Neural progenitor cell (in vitro differentiated cells): ENCODE results near the gene LINC01488. TPM values are rescaled to one million over a fixed set of nuclear protein-coding genes. Genes with fewer than 3 reads are reported as not detected.

Source experiments
- DNase-seq: peaks from one replicate; pipeline ENCODE4 v3.0.0-alpha.2; 2016; ENCODE audit warnings: low spot score
- H2AFZ ChIP-seq: fragments of 200-600 bp; sonication (generic); replicated peaks from 2 replicates; pipeline ENCODE4 v1.6.1; 2016; ENCODE audit warnings: antibody characterized with exemption
- H3F3A ChIP-seq: fragments of 200-600 bp; sonication (generic); 2 replicates; pipeline ENCODE4 v1.6.1; 2016; ENCODE audit warnings: antibody characterized with exemption, low read depth
- H3K27ac ChIP-seq: fragments of 200-600 bp; sonication (generic); 2 replicates; pipeline ENCODE4 v1.5.1; 2016; ENCODE audit warnings: mild to moderate bottlenecking
- H3K27me3 ChIP-seq: fragments of 200-600 bp; sonication (generic); 2 replicates; pipeline ENCODE4 v1.6.1; 2016; ENCODE audit warnings: mild to moderate bottlenecking, moderate library complexity
- H3K36me3 ChIP-seq: fragments of 200-600 bp; sonication (generic); 2 replicates; pipeline ENCODE4 v1.5.1; 2016
- H3K4me1 ChIP-seq: fragments of 200-600 bp; sonication (generic); 2 replicates; pipeline ENCODE4 v1.6.1; 2016; ENCODE audit warnings: mixed run types
- H3K4me2 ChIP-seq: fragments of 200-600 bp; sonication (generic); 2 replicates; pipeline ENCODE4 v1.6.1; 2016
- H3K4me3 ChIP-seq: fragments of 200-600 bp; sonication (generic); 2 replicates; pipeline ENCODE4 v1.5.1; 2016
- H3K79me2 ChIP-seq: fragments of 200-600 bp; sonication (generic); 2 replicates; pipeline ENCODE4 v1.6.1; 2016; ENCODE audit warnings: low read depth
- H3K9ac ChIP-seq: fragments of 200-600 bp; sonication (generic); 2 replicates; pipeline ENCODE4 v1.6.1; 2016
- H3K9me3 ChIP-seq: fragments of 200-600 bp; sonication (generic); 2 replicates; pipeline ENCODE4 v1.5.1; 2016; ENCODE audit warnings: low read depth
- H4K20me1 ChIP-seq: fragments of 200-600 bp; sonication (generic); 2 replicates; pipeline ENCODE4 v1.6.1; 2016; ENCODE audit warnings: low read depth
- H3K27ac Mint-ChIP-seq: 3 replicates; pipeline ENCODE4 v1.8.0; 2021; ENCODE audit warnings: mixed read lengths
- H3K27me3 Mint-ChIP-seq: 2 replicates; pipeline ENCODE4 v1.8.0; 2022; ENCODE audit warnings: low read depth, mild to moderate bottlenecking, inconsistent platforms, moderate library complexity, mixed read lengths; ENCODE audit not compliant: insufficient read depth
- H3K36me3 Mint-ChIP-seq: 3 replicates; pipeline ENCODE4 v1.8.0; 2021; ENCODE audit warnings: mixed read lengths
- H3K4me1 Mint-ChIP-seq: 3 replicates; pipeline ENCODE4 v1.8.0; 2021; ENCODE audit warnings: mixed read lengths
- H3K4me3 Mint-ChIP-seq: 3 replicates; pipeline ENCODE4 v1.8.0; 2021; ENCODE audit warnings: mild to moderate bottlenecking, moderate library complexity, mixed read lengths
- H3K9me3 Mint-ChIP-seq: 3 replicates; pipeline ENCODE4 v1.8.0; 2020; ENCODE audit warnings: mixed read lengths
- CTCF ChIP-seq: fragments of 200-600 bp; sonication (generic); IDR thresholded peaks from 2 replicates; pipeline ENCODE4 v1.5.1; 2017; ENCODE audit warnings: antibody characterized with exemption, mild to moderate bottlenecking
- EZH2 ChIP-seq: fragments of 200-600 bp; sonication (generic); IDR thresholded peaks from 2 replicates; pipeline ENCODE4 v1.6.1; 2017; ENCODE audit warnings: antibody characterized with exemption, mild to moderate bottlenecking, moderate library complexity
- EZH2phosphoT487 ChIP-seq: fragments of 200-600 bp; sonication (generic); IDR thresholded peaks from 2 replicates; pipeline ENCODE4 v1.6.1; 2017; ENCODE audit warnings: antibody characterized with exemption
- total RNA-seq: library from RNA; depleted of rRNA; stranded (reverse); fragments of >200 nt; gene quantifications from 2 replicates; pipeline ENCODE4 v1.2.3, GENCODE V29; 2015; ENCODE audit warnings: low replicate concordance

LINC01488 gene
- total RNA-seq, 1 donor from 2014 or later, result 0.09 TPM

DNA sequence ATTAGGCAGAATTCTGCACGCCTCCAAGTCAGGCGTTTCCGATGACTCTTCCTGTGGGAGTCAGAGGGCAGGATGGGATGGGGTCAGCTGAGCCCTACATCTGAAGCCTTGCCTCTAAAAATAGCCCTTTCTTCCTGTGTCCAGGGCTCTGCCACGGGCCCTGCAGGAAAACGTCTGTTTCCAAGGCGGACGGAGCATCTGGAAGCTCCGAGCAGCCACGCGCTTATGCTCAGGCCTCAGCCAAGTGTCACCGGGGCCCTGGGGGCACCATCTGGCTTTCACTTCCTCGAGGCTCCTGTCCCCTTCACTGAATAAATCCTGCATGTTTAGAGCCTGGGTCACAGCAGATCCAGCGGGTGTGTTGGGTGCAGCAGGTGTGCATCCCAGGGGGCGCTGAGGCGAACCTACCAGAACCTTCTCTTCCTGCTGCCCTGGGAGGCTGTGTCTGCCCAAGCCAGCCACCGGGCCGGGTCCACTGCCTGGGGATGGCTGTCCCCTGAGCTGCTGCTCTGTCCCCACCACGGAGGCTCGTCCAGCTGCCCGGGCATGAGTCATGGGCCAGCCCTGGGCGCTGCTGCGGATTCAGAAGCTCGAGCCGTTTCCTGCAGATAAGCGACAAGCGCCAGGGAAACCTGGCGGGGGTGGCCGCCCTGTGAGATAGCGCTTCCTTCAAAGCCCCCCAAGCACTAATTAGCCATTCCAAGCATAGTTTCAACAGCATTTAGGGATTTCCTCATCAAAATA lies 32.0 kb upstream of the LINC01488 start:
- H3K27ac ChIP-seq, result no peak overlapping the region
- H2AFZ ChIP-seq, result no peak overlapping the region
- Mint-ChIP-seq H3K27me3 (peaks cover 11% of the 10 kb centered on the region), H3K9me3 (peaks cover 3% of the 10 kb centered on the region), H3K27ac (no peak overlapping the region), H3K4me1 (peaks cover 39% of the 10 kb centered on the region), H3K36me3 (no peaks in the 10 kb centered on the region), H3K4me3 (no peak overlapping the region)
- no peak overlapping the region for H3K4me2 ChIP-seq
- H3K4me1 ChIP-seq, result peaks cover 8% of the 10 kb centered on the region
- no peaks in the 10 kb centered on the region for H4K20me1 ChIP-seq
- H3K36me3 ChIP-seq, result no peaks in the 10 kb centered on the region
- no peak for DNase-seq
- no peaks in the 10 kb centered on the region for H3K27me3 ChIP-seq
- H3K4me3 ChIP-seq, result no peak overlapping the region
- no peaks in the 10 kb centered on the region for H3K9me3 ChIP-seq
- no peak overlapping the region for H3K9ac ChIP-seq
- no peaks in the 10 kb centered on the region for H3K79me2 ChIP-seq
- peaks cover 4% of the 10 kb centered on the region for H3F3A ChIP-seq
- TF ChIP-seq EZH2phosphoT487, result no peak
- TF ChIP-seq CTCF, result no peak
- no peak for TF ChIP-seq EZH2

DNA sequence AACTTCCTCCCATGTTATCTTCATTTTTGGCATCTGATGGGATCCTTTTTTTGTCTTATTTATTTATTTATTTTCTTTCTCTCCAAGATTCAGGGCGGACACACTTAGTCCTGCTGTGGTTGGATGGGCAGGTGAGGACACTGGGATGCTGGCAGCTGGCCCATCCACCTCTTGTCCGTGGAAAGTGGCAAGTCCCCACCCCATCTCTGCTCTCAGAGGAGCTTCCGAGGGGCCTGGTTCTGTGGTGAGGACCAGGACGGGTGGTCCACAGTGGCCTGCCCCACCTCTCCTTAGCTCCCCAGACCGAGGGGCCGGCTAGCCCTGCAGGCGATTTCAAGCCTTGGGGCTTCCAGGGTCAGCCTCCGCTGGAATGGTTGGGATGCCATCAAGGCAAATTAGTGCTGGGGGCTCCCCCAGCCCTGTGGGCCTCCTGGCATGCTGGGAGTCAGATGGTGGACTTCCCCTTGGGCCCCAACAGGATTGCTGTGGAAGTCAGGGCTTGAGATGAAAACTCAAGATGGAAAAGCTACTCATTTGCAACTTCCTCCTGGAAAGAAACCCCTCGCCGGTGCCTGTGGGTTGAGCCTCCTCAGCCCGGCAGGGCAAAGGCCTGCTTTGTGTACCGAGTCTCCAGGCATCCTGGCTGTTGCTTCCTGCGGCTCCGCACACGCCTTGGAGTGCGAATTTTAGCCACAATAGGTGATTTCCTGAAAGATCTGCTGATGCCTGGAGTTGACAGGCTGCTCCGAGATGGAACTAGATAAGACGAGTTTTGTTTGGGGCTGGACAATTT lies 31.2 kb upstream of the LINC01488 start:
- no peaks in the 10 kb centered on the region for H3K27me3 ChIP-seq
- no peak overlapping the region for H2AFZ ChIP-seq
- Mint-ChIP-seq H3K27ac (peak overlapping the region; percentile 67), H3K9me3 (peaks cover 3% of the 10 kb centered on the region), H3K27me3 (peaks cover 11% of the 10 kb centered on the region), H3K4me3 (no peak overlapping the region), H3K4me1 (peaks cover 37% of the 10 kb centered on the region), H3K36me3 (no peaks in the 10 kb centered on the region)
- H3K36me3 ChIP-seq, result no peaks in the 10 kb centered on the region
- no peak overlapping the region for H3K9ac ChIP-seq
- TF ChIP-seq EZH2, result no peak
- TF ChIP-seq EZH2phosphoT487, result no peak
- no peak for TF ChIP-seq CTCF
- DNase-seq, result no peak
- H3K79me2 ChIP-seq, result no peaks in the 10 kb centered on the region
- no peak overlapping the region for H3K4me3 ChIP-seq
- H3K27ac ChIP-seq, result no peak overlapping the region
- H3K4me2 ChIP-seq, result no peak overlapping the region
- H3K4me1 ChIP-seq, result peaks cover 8% of the 10 kb centered on the region
- H3K9me3 ChIP-seq, result no peaks in the 10 kb centered on the region
- peaks cover 4% of the 10 kb centered on the region for H3F3A ChIP-seq
- H4K20me1 ChIP-seq, result no peaks in the 10 kb centered on the region

DNA sequence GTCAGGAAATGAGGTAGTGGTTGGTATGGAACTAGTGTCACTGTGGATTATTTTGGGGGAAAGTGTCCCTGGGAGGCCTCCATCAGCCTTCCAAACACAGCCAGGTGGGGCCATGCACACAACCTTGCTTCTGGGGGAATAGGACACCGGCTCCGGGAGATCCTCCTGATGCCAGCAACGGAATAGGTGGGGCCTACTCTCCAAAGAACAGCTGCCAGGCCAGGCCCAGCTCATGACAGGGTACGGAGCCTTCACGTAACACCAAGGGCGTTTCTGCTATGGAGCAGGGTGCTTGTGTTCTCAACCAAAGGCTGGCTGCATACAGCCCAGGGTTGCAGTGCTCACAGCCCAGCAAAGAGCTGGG lies 30.6 kb upstream of the LINC01488 start:
- H3F3A ChIP-seq, result peaks cover 4% of the 10 kb centered on the region
- H3K9me3 ChIP-seq, result no peaks in the 10 kb centered on the region
- Mint-ChIP-seq H3K27me3 (peaks cover 11% of the 10 kb centered on the region), H3K27ac (peak overlapping the region; percentile 67), H3K4me1 (peaks cover 34% of the 10 kb centered on the region), H3K4me3 (no peak overlapping the region), H3K9me3 (peaks cover 3% of the 10 kb centered on the region), H3K36me3 (no peaks in the 10 kb centered on the region)
- H3K27me3 ChIP-seq, result no peaks in the 10 kb centered on the region
- H3K36me3 ChIP-seq, result no peaks in the 10 kb centered on the region
- no peak overlapping the region for H3K9ac ChIP-seq
- no peak for DNase-seq
- H3K4me3 ChIP-seq, result no peak overlapping the region
- TF ChIP-seq EZH2, result no peak
- no peak for TF ChIP-seq CTCF
- TF ChIP-seq EZH2phosphoT487, result no peak
- no peaks in the 10 kb centered on the region for H3K79me2 ChIP-seq
- no peaks in the 10 kb centered on the region for H4K20me1 ChIP-seq
- peaks cover 8% of the 10 kb centered on the region for H3K4me1 ChIP-seq
- H3K27ac ChIP-seq, result no peak overlapping the region
- no peak overlapping the region for H3K4me2 ChIP-seq
- no peak overlapping the region for H2AFZ ChIP-seq
